ENCODE measurements around the gene TBX19. TPM values are rescaled to one million over a fixed set of nuclear protein-coding genes. Genes with fewer than 3 reads are reported as not detected.

TBX19 gene
- total and polyA plus RNA-seq, 2 of the 8 experiments (the other 6 are each of a cell fraction or from before 2014, with no cell fraction given), result 1.0 to 1.8 TPM

DNA sequence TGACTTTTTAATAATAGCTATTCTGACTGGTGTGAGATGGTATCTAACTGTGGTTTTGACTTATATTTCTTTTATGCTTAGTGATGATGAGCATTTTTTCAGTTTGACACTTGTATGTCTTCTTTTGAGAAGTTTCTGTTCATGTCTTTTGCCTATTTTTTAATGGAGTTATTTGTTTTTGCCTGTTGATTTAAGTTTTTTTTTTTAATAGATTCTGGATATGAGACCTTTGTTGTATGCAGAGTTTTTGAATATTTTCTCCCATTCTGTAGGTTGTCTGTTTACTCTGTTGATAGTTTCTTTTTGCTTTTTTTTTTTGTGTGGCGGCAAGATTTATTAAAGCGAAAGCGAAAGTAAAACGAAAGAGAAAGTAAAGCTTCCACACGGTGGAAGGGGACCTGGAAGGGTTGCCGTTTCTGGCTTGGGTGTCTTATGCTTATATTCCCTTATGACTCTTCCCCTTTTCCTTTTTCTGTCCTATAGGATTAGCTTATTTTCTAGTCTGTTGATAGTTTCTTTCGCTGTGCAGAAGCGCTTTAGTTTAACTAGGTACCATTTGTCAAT lies 67.6 kb downstream of the TBX19 start:
- no peak overlapping the region for H2AK5ac ChIP-seq (ENCODE audit: low read depth, low read length)
- H2AFZ ChIP-seq (ENCODE audit: low read length), result no peak overlapping the region
- H2BK12ac ChIP-seq (ENCODE audit: low read depth, low read length), result no peak overlapping the region
- no peaks in the 10 kb centered on the region for H3K9me3 ChIP-seq (ENCODE audit: insufficient read depth in 2 of 2, low read depth in 1 of 2, low read length in 1 of 2)
- no peak overlapping the region for H3K14ac ChIP-seq (ENCODE audit: insufficient read length)
- H3K18ac ChIP-seq (ENCODE audit: extremely low read depth, low read length), result no peak overlapping the region
- no peaks in the 10 kb centered on the region for H3K4me1 ChIP-seq (replicated peaks in 1 of 4; ENCODE audit: control insufficient read depth in 3 of 4, insufficient read depth in 4 of 4, low read length in 3 of 4)
- no peaks in the 10 kb centered on the region for H3K27me3 ChIP-seq (replicated peaks in 1 of 4; ENCODE audit: control insufficient read depth in 3 of 4, extremely low read depth in 1 of 4, insufficient read depth in 3 of 4, low read length in 3 of 4)
- no peaks in the 10 kb centered on the region for H4K20me1 ChIP-seq (replicated peaks in 1 of 2; ENCODE audit: control insufficient read depth in 1 of 2, insufficient read depth in 2 of 2, low read length in 2 of 2)
- H2BK20ac ChIP-seq (ENCODE audit: low read length), result no peak overlapping the region
- no peaks in the 10 kb centered on the region for H3K36me3 ChIP-seq (ENCODE audit: control insufficient read depth in 2 of 4, insufficient read depth in 4 of 4, low read length in 3 of 4)
- no peak overlapping the region for H2BK120ac ChIP-seq (replicated peaks; ENCODE audit: low read depth, low read length)
- FAIRE-seq (no peak), DNase-seq (ENCODE audit: low read depth in 1 of 2, low spot score in 2 of 2) (no peak)
- H3K23me2 ChIP-seq (ENCODE audit: low read depth, low read length), result no peaks in the 10 kb centered on the region
- H3K4ac ChIP-seq (replicated peaks; ENCODE audit: insufficient read length, low read depth, low read length), result no peak overlapping the region
- no peak overlapping the region for H3K27ac ChIP-seq (ENCODE audit: low read depth, low read length)
- ChIA-PET CTCF (ENCODE audit: partially characterized antibody) (interaction anchor here (1.2 to 1.8 kb wide), 3 partner anchors 16 to 289 kb away, joined by 3 to 5 read pairs (median 5); no protein-coding TSS in a partner anchor), POLR2A (ENCODE audit: partially characterized antibody) (interaction anchor here (0.5 kb wide), 1 partner anchor 181 kb away, joined by 3 read pairs; no protein-coding TSS in a partner anchor)
- no peak overlapping the region for H4K5ac ChIP-seq (ENCODE audit: insufficient read length, low read depth, low read length)
- H3K9ac ChIP-seq (replicated peaks in 1 of 4; ENCODE audit: extremely low read depth in 1 of 4, low read depth in 3 of 4, low read length in 3 of 4), result no peak overlapping the region
- 95% methylated on average over 8 of the region's 8 CpGs; no CpG with 5 or more reads in 1 of the 2 experiments for WGBS, 2 experiments (ENCODE audit: extremely low coverage in 1 of 2, insufficient coverage in 1 of 2, insufficient read length in 1 of 2, insufficient replicate concordance in 2 of 2, low coverage in 1 of 2, low lambda C conversion rate in 2 of 2, missing lambda C conversion rate in 1 of 2)
- no peak overlapping the region for H2BK5ac ChIP-seq (ENCODE audit: low read depth, low read length)
- no peaks in the 10 kb centered on the region for H3K79me1 ChIP-seq (ENCODE audit: low read depth, low read length)
- no peaks in the 10 kb centered on the region for H3K79me2 ChIP-seq (ENCODE audit: control insufficient read depth in 1 of 2, insufficient read depth in 2 of 2, low read length in 2 of 2)
- no peak overlapping the region for H4K8ac ChIP-seq (ENCODE audit: extremely low read depth, insufficient read depth, low read length)
- no peak overlapping the region for H3K4me2 ChIP-seq (ENCODE audit: insufficient read depth in 1 of 2, low read depth in 2 of 2, low read length in 2 of 2)
- H3K56ac ChIP-seq (replicated peaks; ENCODE audit: insufficient read length, low read depth, low read length), result no peak overlapping the region
- no peak overlapping the region for H3K23ac ChIP-seq (ENCODE audit: insufficient read length)
- H2BK15ac ChIP-seq (ENCODE audit: low read length), result no peak overlapping the region
- no peak overlapping the region for H3K4me3 ChIP-seq (ENCODE audit: extremely low read depth in 1 of 4, insufficient read depth in 2 of 4, low read depth in 3 of 4, low read length in 4 of 4)
- no peak overlapping the region for H4K91ac ChIP-seq (replicated peaks; ENCODE audit: insufficient read length, low read length)
- no peak for TF ChIP-seq CREB1 (IDR thresholded peaks at IDR 0.05)
- TF ChIP-seq, protein P1, sequence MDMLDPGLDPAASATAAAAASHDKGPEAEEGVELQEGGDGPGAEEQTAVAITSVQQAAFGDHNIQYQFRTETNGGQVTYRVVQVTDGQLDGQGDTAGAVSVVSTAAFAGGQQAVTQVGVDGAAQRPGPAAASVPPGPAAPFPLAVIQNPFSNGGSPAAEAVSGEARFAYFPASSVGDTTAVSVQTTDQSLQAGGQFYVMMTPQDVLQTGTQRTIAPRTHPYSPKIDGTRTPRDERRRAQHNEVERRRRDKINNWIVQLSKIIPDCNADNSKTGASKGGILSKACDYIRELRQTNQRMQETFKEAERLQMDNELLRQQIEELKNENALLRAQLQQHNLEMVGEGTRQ (IDR thresholded peaks at IDR 0.05; ENCODE audit: low read length), result no peak

Data from H1 (cell line).